ENCODE data around the gene EPHB1.
"Not testable (repeated sequence)": the region's sequence is repeated elsewhere in the genome, so short reads cannot be mapped to it uniquely, and the experiment has no call there.

The EPHB1 gene

DNA sequence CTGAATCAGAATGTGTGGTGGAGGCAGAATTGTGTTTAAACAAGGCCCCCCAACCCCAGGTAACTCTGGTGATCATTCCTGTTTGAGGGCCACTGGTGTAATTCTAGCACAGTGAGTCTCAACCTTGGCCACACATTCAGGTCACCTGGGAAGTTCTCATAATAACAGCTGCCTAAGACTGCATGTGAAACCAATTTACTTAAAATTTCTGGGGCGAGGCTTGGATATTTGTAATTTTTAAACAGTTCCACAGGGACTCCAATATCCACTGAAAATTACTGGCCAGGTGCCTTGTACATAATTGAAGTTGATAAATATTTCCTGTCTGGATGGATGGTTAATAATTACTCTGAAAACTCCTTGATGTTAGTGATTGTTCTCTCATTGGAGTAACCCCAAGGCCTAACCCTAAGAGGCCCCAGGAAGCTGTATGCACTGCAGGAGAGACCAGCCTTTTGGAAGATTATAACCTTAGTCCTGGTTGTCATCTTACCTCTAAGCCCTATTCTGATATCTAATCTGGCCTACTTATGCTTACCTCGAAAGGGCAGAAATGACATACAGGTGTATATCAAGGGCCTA, 25.7 kb upstream of the EPHB1 start:
- no peaks in the 10 kb centered on the region for H3K36me3 ChIP-seq
- no peaks in the 10 kb centered on the region for H3K9me3 ChIP-seq
- no peaks in the 10 kb centered on the region for H3K4me1 ChIP-seq
- no peak overlapping the region for H3K4me3 ChIP-seq (ENCODE audit: low read depth, low read length)
- TF ChIP-seq, protein P1, sequence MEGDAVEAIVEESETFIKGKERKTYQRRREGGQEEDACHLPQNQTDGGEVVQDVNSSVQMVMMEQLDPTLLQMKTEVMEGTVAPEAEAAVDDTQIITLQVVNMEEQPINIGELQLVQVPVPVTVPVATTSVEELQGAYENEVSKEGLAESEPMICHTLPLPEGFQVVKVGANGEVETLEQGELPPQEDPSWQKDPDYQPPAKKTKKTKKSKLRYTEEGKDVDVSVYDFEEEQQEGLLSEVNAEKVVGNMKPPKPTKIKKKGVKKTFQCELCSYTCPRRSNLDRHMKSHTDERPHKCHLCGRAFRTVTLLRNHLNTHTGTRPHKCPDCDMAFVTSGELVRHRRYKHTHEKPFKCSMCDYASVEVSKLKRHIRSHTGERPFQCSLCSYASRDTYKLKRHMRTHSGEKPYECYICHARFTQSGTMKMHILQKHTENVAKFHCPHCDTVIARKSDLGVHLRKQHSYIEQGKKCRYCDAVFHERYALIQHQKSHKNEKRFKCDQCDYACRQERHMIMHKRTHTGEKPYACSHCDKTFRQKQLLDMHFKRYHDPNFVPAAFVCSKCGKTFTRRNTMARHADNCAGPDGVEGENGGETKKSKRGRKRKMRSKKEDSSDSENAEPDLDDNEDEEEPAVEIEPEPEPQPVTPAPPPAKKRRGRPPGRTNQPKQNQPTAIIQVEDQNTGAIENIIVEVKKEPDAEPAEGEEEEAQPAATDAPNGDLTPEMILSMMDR (IDR thresholded peaks at IDR 0.05; ENCODE audit: low read depth, low read length): no peak
- no peaks in the 10 kb centered on the region; the same call in 1 of the 2 replicates for H3K27me3 ChIP-seq
- no peak for DNase-seq

DNA sequence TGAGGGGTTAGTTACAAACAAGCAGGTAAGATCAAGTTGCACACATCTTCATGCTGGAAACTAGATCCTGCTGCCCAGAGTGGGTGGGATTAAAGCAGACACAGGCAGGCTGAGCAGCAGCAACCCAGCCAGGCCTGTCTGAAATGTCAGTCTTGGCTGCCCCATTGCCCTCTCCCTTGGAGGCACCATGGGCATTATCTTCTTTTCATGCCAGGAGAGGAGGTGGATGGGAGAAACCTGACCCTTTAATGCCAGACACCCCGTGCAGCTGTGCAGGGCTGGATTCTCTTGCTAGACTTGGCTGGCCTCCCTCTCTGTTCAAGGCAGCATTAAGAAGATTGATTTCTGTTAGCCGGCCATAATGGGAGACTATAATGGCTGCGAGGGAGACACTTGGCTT, 23.0 kb upstream of the EPHB1 start:
- Histone ChIP-seq H3K4me1 (no peaks in the 10 kb centered on the region), H3K9me3 (no peaks in the 10 kb centered on the region), H3K36me3 (no peaks in the 10 kb centered on the region), H3K4me3 (ENCODE audit: low read depth, low read length) (no peak overlapping the region), H3K27me3 (no peaks in the 10 kb centered on the region; the same call in 1 of the 2 replicates)
- TF ChIP-seq, protein P1 (IDR thresholded peaks at IDR 0.05; ENCODE audit: low read depth, low read length): no peak
- no peak for DNase-seq

DNA sequence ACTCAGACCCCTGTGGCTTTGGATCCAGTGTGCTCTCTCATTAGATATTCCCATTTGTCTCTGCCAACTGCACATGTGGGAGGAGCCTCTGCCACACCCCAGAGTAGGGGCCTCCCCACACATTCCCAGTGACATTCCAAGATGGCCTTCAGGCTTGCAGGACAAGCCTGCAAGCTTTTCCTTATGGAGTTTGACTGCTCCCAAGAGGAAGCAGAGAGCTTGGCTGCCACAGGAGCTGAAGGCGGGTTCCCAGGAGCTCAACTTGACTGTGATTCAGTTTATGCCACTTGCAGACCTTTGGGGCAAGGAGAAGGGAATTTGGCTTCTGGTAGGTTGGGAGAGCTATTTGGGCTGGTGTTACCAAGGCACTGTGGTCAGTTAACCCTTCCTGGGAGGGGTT, 22.5 kb upstream of the EPHB1 start:
- H3K36me3 ChIP-seq: no peaks in the 10 kb centered on the region
- no peaks in the 10 kb centered on the region for H3K9me3 ChIP-seq
- DNase-seq: no peak
- TF ChIP-seq, protein P1 (IDR thresholded peaks at IDR 0.05; ENCODE audit: low read depth, low read length): no peak
- H3K4me3 ChIP-seq (ENCODE audit: low read depth, low read length): no peak overlapping the region
- no peaks in the 10 kb centered on the region; the same call in 1 of the 2 replicates for H3K27me3 ChIP-seq
- H3K4me1 ChIP-seq: no peaks in the 10 kb centered on the region

DNA sequence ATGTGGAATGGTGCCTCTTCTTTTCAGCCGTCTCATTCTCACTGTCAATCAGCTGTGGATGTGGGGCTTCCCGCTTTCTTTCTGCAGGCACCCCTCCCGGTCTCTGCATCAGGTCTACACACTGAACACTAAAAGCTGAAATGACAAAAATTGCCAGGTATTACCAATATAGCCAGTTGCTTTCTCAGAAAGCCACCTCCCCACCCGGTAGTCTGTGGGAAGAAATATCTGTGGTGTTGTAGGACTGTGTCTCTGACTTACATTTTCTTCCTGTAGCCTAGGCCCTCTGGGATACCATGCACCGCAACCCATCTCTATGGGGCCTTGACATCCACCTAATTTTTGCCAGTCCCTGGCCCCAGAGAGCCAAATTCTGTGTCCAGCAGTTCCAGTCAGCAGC, 19.2 kb upstream of the EPHB1 start:
- H3K9me3 ChIP-seq: no peaks in the 10 kb centered on the region
- no peak overlapping the region for H3K4me3 ChIP-seq (ENCODE audit: low read depth, low read length)
- TF ChIP-seq, protein P1 (IDR thresholded peaks at IDR 0.05; ENCODE audit: low read depth, low read length): no peak
- H3K36me3 ChIP-seq: no peaks in the 10 kb centered on the region
- no peaks in the 10 kb centered on the region for H3K4me1 ChIP-seq
- peaks cover 5% of the 10 kb centered on the region; the same call in 1 of the 2 replicates for H3K27me3 ChIP-seq
- DNase-seq: no peak

DNA sequence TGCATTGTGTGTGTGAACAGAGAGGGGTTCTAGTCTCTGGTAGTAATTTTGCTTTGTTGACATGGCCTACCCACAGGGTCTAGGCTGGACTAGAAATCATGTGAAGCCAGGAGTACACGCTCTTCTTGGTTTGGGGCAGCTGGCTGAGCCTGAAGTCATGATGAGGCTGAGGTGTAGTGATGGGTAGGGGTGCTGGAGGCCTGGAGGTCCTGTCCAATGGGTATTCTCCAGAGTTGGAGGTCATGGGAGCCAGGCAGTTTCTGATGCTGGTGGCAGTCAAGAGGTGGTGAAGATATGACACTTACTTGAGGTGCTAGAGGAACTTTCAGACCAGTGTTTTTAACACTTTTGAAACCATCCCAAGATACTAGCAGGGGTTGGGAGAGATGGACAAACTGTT, 18.5 kb upstream of the EPHB1 start:
- Histone ChIP-seq H3K9me3 (no peaks in the 10 kb centered on the region), H3K4me3 (ENCODE audit: low read depth, low read length) (no peak overlapping the region), H3K36me3 (no peaks in the 10 kb centered on the region), H3K4me1 (no peaks in the 10 kb centered on the region), H3K27me3 (peaks cover 12% of the 10 kb centered on the region)
- DNase-seq: no peak
- TF ChIP-seq, protein P1 (IDR thresholded peaks at IDR 0.05; ENCODE audit: low read depth, low read length): no peak

DNA sequence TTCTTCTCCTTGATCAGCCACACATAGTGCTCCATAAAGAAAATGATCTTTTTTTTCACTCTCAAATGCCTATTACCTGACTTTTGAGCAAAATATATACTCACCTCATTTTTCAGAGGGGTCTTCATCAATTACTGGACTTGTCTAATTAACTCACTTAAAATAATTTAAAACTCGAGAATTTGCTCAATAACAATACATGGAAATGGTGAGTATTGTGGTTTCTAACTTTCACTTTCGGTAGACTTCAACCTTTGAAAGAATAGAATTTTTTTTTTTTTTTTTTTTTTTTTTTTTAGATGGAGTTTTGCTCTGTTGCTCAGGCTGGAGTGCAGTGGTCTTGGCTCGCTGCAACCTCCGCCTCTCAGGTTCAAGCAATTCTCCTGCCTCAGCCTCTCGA, 17.7 kb upstream of the EPHB1 start:
- H3K36me3 ChIP-seq: no peaks in the 10 kb centered on the region
- no peaks in the 10 kb centered on the region for H3K9me3 ChIP-seq
- TF ChIP-seq, protein P1 (IDR thresholded peaks at IDR 0.05; ENCODE audit: low read depth, low read length): no peak
- no peak for DNase-seq
- no peaks in the 10 kb centered on the region for H3K4me1 ChIP-seq
- peaks cover 17% of the 10 kb centered on the region for H3K27me3 ChIP-seq
- no peak overlapping the region for H3K4me3 ChIP-seq (ENCODE audit: low read depth, low read length)

DNA sequence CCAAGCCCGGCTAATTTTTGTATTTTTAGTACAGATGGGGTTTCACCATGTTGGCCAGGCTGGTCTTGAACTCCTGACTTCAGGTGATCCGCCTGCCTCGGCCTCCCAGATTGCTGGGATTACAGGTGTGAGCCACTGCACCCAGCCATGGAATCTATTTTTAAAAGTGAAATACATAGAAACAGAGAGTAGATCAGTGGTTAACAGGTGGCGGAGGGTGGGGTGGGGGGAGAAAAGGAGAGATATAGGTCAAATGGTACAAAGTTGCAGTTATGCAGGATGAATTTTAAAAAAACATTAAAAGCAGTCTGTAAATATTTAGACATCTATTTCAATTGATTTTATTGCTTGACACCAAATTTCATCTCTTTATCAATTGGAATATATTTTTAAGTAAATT, 6.8 kb upstream of the EPHB1 start:
- not testable (repeated sequence) for DNase-seq; H3K9me3 ChIP-seq; H3K4me3 ChIP-seq (ENCODE audit: low read depth, low read length); H3K27me3 ChIP-seq; H3K4me1 ChIP-seq; H3K36me3 ChIP-seq
